GM21786 (cell line): ENCODE data around the gene PSMD2.

Experiments
- ATAC-seq: cut with Tn5 transposase; IDR thresholded peaks from one replicate; pipeline ENCODE4 v1.9.1; 2021; ENCODE audit not compliant: unreplicated experiment

The PSMD2 gene

GRCh38 chr3:184354121-184354728 is 55.2 kb downstream of the PSMD2 start:
- ATAC-seq: no peak

- no peak for ATAC-seq
These were observed 55.7 kb downstream of the PSMD2 start for GRCh38 chr3:184354754-184355153.

- ATAC-seq: no peak
These were observed 56.4 kb downstream of the PSMD2 start for GRCh38 chr3:184355261-184356040.

GRCh38 chr3:184357248-184358123 is 58.4 kb downstream of the PSMD2 start:
- ATAC-seq: no peak

GRCh38 chr3:184358124-184358767 is 59.2 kb downstream of the PSMD2 start:
- ATAC-seq: no peak
